Measurements from ENCODE around the gene CRYGN.

CRYGN gene

DNA sequence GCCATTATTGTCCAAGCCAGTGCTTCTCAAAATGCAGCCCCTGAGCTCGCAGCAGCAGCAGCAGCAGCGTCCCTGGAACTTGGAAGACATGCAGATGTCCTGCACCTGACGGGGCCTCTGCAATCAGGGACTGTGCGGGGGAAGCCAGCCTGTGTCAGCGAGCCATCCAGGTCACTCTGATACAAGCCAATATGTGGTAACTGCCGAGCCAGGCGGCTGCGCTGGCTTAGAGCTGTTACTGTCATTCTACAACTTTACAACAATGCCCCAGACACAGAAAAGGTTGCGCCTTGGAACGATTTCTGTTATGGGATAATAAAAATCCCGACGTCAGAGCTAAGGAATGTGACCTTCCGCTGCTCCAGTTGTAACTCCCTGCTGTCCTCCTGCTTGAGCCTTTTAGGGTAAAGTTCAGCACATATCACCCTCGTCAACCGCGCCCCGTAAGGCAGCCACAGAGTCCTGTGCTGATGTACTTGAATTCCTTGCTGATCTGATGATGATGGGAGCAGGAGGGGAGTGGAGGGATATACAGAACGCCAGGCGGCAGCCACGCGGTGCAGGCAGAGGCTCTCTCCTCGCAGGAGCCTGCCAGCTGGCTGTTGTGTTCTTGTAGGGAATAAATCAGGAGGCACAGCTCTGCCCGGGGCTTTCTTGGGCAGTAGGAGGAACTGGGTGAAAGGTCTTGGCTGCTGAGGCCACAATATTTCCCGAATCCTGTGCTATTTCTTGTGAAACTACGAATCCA is 20.0 kb upstream of the CRYGN start:
- no peak for DNase-seq

DNA sequence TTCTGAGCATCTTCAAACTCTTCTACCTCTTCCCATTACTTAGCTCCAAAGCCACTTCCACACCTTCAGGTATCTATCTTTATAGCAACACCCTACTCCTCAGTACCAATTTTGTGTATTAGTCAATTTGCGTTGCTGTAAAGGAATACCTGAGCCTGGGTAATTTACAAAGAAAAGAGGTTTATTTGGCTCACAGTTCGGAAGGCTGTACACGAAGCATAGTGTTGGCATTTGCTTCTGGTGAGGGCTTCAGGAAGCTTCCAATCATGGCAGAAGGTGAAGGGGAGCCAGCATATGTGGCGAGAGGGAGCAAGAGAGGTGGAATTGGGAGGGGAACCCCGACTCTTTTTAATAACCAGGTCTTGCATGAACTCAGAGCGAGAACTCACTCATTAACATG is 17.6 kb upstream of the CRYGN start:
- DNase-seq: no peak

DNA sequence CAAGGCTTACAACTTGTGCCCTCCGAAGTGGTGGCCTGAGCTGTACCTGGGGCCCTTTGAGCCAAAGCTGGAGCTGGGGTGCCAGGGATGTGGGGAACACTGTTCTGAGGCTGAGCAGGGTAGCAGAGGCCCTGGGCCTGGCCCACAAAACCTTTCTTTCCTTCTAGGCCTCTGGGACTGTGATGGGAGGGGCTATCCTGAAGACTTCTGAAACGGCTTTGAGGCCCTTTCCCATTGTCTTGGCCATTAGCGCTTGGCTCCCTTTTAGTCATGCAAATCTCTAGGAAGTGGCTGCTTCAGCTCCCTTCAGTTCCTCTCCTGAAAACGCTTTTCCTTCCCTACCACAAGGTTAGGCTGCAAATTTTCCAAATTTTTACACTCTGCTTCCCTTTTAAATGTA is 16.8 kb upstream of the CRYGN start:
- no peak for DNase-seq

DNA sequence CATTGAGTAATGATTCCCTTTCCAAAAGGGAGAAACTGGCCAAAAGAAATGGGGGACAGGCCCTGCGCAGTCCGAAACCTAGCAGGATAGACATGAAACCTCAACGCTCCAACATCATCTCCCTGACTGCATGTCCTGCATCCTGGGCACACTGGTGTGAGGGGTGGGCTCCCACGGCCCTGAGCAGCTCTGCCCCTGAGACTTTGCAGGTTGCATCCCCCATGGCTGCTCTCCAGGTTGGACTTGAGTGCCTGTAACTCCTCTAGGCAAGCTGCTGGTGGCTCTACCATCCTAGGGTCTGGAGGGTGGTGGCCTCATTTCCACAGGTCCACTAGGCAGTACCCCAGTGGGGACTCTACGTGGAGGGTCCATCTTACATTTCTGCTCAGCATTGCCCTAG is 16.3 kb upstream of the CRYGN start:
- no peak for DNase-seq

DNA sequence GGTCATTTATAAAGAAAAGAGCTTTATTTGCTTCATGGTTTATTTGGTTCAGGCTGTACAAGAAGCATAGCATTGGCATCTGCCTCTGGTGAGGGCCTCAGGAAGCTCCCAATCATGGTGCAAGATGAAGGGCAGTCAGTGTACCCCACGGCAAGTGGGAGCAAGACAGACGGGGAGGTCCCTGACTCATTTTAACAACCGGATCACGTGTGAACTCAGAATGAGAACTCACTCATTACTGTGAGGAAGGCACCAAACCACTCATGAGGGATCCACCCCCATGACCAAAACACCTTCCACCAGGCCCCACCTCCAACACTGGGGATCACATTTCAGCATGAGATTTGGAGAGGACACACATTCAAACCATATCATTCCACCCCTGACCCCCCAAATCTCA is 15.7 kb upstream of the CRYGN start:
- DNase-seq: no peak

DNA sequence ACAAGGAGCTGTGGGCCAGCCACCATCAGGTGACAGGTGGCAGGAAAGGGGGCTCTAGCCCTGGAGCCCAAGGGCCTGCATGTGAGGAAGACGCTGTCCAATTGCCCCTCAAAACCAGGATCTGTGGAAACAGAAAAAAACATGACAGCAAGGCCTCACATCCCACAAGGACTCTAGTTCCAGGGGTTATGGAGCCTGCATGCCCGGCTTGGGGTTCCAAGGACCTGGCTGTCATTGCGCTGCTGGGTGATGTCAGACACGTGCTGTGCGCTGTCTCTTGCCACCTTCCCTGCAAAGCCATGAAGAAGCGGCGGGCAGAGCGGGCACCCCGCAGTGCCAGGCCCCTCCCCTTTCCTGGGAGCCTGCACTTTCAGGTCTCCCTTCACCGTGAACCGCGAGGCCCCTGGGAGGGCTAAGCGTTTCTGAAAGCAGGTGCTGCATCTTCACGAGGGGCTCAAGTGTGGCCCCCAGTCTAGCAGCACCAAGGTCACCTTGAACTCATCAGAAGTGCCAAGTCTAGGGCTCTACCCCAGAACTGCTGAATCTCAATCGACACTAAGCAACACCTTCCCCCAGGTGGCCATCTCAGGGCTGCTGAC is 15.1 kb upstream of the CRYGN start:
- no peak for DNase-seq

DNA sequence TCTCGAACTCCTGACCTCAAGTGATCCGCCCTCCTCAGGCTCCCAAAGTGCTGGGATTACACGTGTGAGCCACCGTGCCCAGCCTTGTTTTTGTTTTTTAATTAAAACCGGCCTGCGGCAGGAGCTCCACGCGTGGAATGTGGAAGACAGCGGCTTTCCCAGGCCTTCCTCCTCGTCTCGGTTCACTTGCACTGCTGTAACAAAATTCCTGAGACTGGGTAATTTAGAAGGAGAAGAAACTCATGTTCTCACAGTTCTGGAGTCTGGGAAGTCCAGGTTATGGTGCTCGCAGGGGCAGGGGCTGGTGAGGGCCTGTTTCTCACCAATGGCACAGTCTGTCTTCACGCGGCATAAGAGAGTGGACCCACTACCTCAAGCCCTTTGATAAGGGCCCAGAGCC is 14.4 kb upstream of the CRYGN start:
- no peak for DNase-seq

DNA sequence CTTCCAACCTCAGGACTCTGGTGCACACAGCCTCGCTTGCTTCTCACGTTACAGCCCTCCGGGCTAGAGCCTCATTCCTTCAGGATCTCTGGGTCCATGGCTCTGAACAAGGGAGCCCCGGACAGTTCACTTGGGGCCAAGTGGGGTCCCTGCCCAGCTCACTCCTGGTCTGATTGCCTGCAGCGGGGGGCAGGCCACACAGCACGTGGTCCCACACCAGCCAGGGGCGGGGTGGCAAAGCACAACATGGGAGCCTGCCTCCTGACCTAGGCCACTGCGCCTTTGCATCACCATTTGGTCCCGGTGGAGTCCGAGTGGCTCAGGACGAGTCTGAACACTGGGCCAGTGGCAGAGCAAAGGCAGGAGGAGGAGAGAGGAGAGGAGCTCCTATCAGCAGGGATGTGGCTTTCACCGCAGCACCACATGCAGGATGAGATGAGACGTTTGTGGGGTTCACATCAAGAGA is 13.4 kb upstream of the CRYGN start:
- DNase-seq: no peak

DNA sequence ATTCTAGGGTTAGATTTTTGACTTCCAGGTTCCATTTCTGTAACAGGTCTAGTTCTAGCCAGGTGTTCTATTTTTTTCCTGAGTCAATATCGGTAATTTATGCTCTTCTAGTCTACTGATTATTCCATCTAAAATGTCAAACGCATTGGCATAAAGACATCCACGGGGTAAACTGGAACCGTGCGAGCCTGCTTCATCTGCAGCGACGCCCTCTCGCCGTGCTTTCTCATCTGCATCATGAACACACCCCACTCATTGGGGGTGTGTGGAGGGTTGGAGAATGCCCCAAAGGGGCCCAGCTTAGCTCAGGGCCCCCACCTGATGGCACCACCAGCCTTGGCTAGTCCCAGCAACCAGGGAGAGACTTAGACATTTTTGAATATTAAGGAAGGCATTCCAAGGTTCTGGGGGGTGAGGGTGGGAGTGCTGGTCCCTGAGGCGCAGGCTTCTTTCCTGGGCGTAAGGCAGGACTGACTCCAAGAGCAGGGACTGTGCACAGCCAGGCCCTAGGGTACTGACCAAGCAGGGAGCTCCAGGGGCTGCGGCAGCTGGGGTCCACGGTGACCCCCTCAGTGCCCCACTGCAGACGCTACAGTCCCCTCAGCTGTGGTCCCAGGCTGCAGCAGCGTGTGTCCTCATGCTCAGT is 12.9 kb upstream of the CRYGN start:
- DNase-seq: no peak

DNA sequence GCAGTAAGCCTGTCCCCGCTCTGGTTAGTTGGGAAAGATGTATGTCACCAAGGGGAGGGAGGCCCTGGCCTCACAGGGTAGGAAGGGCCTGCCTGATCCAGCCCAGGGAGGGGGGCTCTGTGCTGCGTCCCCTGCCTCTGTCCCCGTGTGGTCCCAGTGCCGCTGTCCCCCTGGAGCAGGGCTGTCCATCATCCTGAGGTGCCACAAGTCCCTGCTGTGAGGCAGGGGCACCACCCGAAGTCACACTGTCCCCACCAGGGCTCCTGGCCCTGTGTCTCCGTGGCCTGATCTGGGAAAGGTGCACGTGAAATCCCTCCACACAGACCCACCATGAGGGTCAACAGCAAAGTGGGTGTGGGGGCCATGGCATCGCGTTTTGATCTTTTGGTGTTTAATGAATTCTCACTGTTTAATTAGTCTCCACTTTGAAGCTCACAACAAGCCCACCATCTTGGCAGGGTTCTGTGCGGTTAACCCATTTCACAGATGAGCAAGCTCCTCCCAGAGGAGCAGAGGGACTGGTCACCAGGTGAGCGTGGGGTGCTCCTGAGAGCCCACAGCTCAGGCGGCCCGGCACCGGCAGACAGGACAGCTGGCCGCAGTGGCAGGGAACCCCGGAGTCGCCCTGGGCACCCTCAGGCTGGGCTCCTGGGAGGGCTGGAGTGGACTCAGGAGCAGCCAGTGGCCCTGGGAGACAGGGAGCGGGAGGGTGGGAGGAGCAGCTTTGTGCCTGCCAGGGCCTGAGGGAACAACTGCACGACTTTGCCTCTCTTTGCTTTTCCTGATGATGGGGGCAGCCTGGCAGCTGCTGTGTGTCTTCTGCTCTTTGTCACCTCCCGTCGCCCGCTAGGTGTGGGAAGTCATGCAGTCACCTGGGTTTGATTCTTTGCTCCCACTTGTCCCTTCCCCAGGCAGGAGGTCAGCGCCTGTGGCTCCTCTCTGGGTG is 12.0 kb upstream of the CRYGN start:
- no peak for DNase-seq

DNA sequence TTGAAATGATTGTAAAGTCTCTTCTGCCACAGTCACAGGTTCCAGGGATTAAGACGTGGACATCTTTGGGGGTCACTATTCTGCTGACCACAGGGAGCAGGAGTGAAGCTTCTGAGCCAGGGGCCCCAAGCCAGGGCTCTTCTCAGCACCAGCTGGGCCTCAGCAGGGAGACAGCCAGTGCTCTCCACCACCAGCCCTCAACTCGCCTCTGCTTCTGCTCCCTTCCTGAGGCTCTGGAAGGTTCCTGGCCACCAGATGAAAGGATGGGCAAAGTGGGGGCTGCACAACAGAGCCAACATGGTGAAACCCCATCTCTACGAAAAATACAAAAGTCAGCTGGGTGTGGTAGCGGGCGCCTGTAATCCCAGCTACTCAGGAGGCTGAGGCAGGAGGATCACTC is 11.2 kb upstream of the CRYGN start:
- no peak for DNase-seq

DNA sequence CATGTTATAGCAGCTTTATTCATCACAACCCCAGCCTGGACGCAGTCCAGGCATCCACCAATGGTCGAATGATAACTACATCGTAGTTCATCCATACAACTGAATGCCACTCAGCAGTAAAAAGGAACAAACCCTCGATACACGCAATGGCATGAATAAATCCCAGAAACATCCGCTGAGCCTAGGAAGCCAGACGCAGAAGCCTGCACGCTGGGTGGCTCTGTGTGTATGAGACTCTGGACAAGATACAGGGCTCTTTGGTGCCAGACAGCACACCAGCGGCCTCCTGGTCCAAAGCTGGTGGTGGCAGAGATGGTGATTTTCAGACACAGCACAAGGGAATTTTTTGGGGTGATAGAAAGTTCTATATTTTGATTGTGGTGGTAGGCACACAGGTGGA is 10.0 kb upstream of the CRYGN start:
- no peak for DNase-seq

DNA sequence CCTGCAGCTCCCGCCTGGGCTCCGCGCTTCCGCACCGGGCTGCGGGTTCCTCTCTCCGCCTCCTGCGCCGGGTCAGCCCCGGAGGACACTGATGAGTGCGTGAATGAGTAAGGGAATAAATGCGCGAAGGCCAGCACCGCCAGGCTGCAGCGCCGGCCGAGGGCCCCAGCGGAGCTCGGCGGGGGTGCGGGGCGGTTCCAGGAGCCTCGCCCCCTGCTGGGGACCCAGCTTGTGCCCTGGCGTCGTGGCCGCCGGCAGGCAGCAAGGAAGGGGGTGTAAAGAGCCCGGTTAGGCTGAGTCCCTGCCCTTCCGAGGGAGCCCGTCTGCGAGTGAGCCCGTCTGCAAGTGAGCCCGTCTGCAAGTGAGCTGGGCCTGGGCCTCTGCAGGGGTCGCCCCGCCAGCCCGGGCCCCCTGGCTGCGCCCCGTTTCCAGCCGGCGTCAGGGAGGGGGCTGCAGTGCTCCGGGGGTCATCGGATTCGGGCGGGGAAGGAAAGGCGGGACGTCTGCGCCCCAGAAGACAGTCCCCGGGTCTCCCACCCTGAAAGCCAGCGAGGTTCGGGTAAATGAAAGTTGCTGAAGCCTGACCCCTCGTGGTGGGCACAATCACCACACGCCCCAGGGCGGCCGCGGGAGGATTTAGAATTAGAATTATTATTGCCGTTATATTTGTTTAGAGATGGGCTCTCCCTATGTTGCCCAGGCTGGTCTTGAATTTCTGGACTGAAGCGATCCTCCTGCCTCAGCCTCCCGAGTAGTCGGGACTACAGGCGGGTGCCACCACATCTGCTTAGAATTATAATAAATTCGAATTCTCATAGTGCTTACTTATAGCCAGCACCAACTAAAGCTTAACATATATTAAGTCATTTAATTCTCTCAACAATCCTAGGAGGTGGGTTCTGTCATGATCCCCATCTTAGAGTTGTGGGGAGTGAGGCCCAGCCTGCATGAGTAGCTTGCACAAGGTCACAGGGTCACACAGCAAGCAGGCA is 8.6 kb upstream of the CRYGN start:
- DNase-seq: no peak

DNA sequence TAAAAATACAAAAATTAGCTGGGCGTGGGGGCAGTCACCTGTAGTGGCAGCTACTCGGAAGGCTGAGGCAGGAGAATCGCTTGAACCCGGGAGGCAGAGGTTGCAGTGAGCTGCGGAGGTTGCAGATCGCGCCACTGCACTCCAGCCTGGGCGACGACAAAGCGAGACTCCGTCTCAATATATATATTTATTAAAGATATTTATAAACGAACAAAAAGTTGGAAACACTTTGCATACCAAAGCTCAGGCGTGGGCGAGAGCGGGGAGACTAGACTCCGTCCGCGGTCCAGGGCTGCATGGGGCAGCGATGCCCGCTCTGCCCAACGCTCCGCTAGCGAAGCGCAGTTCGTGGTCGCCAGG is 7.9 kb upstream of the CRYGN start:
- DNase-seq: no peak

DNA sequence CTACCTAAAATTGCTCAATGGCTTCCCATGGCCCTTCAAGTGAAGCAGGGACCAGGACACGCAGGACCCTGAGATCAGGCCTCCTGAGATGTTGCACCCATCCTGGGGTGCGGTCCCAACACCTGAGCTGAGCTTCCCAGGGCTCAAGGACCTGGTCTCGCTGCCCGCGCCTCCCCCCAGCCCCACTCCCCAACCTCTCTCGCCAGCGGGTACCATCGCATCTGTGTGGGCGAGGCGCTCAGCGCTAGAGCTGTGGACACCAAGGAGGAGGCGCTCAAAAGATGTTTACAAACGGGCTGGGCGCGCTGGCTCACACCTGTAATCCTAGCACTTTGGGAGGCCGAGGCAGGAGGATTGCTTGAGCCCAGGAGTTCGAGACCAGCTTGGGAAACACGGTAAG is 7.4 kb upstream of the CRYGN start:
- DNase-seq: no peak

DNA sequence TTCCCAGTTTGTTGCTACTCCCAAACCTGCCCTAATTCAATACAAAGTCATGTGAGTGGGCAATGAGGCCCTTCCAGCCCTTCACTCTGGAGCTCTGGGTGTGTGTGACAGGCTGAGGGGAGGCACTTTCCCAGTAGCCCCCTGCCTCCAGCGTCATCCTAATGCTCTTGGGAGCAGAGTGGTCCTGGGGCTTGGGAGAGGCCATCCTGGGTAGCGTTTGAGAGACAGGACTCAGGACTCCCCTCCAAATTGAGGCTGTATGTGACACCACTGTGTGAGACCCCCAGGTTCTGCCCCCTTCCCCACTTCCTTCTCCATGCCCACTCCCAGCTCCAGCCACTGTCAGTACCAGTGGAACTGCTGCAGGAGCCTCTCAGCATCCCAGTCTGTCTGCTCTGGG is 6.5 kb upstream of the CRYGN start:
- no peak for DNase-seq

DNA sequence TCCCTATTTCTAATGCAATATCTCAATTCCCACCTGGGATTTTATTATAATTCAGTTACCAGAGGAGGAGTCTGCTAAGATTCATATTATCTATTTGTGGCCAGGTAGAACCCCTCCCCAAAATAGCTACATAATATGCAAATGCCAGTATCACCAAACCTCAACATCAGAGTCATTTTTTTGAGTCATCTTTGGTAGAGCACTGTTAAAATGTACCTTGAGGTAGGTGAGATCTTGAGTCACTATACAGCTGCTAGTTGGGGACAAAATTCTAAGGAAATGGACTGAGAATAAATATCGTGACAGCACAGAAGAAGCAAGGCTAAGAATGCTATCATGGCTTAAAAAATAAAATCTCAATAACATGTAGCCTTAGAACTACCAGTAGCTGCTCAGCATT is 4.7 kb upstream of the CRYGN start:
- no peak for DNase-seq

DNA sequence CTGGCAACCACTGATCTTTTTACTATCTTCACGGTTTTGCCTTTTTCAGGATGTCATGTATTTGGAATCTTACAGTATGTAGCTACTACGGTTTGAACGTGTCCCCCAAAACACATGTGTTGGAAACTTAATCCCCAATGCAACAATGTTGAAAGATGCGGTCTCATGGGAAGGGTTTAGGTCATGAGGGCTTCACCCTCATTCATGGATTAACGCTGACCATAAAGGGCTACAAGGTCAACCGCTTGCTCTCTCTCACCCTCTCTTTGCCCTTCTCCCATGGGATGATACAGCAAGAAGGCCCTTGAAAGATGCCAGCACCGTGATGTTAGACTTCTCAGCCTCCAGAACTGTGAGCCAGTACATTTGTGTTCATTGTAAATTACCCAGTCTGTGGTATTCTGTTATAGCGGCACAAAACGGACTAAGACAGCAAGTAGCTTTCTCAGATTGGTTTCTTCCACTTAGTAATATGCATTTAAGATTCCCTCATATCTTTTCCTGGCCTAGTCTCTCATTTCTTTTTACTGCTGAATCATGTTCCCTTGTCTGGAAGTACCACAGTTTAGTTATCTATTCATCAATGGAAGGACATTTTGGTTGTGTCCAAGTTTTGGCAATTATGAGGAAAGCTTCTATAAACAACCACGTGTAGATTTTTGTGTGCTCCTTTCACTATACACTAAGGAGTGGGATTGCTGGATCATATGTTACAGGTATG is 3.0 kb upstream of the CRYGN start:
- DNase-seq: no peak

DNA sequence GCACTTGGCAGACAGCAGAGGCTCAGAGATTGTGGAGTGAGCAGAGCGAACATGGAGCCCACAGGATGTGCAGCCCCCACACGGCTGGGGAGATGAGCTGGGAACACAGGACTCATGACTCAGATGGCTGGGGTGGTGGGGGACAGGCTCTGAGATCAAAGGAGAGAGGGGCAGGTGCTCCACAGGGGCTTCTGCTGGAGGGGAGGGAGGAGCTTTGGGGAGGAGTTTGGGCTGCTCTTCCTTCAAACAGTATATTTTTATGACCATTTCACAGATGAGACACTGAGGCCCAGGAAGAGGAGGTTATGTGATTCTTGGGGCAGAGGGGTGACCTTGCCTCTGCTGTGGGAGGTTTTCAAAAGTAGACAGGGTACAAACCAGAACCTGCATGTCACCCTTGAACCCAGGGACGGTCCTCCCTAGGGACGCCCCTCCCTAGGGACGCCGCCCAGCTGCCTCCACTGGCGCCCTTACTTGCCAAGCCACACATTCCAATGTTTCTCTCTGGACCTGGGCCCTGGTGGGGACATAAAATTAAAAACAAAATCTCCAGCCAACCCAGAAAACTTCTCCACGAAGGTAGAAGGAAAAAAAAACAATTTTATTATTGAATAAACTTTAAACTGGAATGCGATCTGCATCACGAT is 981 bp upstream of the CRYGN start:
- no peak for DNase-seq

DNA sequence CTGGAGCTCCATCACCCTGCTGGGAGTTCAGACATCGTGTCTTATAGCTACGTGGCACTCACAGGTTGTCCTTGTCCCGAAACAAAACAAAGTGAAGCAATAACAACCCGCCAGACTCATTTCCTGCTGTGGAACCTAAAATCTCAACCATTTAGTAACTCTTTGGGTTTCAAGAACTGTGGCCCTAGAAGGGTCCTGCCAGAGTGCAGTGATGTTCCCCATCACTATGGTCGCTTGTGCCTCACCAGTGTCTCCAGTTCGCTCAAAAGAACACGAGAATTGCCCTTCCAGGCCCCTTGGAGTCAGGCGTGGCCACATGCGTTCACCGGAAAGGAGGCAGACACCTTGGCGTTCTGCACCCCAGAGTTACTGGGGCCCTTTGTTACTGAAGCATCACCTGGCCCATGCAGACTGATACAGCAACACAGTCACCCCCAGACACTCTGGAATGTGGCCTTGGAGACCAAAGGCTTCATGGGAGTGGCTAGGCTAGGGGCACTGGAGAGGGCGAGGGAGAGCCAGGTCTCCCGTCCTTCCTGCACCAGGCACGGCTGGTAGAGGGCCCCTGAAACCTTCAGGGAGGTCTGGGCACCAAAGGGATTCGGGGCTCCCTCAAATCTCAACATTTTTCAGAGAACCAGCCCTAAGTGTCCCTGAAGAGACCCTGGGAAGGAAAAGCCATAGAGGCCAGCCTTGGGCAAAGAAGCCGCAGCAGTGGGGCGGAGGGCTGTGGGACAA is 908 bp downstream of the CRYGN start:
- no peak for DNase-seq

Measured in NK-92 treated with Interleukin-12 subunit alpha and Interleukin-12 subunit beta, amount 100 ng/mL, for 24 hours (cell line).